SW 1271 (cell line): ENCODE data around the gene IRAK4.
A peak's percentile ranks its signal among the peaks of the same experiment; 100 is the strongest.
"Not testable (repeated sequence)": the region's sequence is repeated elsewhere in the genome, so short reads cannot be mapped to it uniquely, and the experiment has no call there.

Experiments used
- DNase-seq, 2 experiments: peaks; one replicate each; lab custom pipeline; 2025; lab: John Stamatoyannopoulos, UW

The IRAK4 gene

DNA sequence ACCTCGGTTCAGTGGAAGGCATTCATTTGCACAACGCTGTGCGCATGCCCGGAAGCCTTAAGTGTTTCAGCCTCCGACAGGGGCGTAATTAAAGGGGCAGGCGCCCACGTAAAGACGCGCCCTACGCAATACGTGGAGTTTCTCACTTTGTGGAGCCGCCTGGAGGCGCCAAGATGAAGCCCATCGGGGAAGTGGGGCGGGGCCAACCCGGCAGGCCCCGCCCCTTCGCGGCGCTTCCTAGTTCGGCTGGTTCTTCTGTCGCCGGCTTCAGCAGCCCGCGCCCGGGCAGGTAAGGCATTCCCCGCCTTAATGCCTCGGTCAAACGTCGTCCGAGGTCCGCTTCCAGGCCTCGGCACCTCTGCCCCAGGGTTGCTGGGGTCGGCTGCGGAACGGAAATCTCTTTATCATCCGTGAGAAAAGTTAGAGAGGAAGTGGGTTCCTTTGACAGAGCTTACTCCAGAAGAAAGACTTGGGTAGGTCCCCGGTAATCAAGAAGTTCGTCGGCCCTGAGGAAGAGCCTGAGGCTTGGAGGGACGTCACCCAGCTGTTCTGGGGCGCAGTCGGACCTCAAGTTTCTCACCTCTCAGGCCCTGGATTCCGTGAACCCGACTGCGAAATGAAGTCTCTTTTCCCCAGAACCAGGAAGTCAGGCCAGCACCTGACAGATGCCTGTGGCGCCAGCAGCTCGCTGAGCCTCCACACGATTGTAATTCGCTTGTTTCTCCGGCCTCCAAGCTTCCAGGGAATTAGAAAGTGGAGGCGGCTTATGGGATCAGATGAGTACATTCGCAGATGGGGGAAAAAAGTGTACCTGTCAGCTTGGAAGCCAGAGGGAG, at the start of gene IRAK4, which contains the start of gene PUS7L:
TSS of gene IRAK4 (plus strand) at position 224 of the 836 bp plus-strand sequence. CDS start 9,161 bp downstream, outside the sequence.
TSS of gene PUS7L (minus strand) at position 63 of the 836 bp plus-strand sequence. CDS start 3,545 bp downstream, outside the sequence.
- DNase-seq = peak; percentile 89 to 94

DNA sequence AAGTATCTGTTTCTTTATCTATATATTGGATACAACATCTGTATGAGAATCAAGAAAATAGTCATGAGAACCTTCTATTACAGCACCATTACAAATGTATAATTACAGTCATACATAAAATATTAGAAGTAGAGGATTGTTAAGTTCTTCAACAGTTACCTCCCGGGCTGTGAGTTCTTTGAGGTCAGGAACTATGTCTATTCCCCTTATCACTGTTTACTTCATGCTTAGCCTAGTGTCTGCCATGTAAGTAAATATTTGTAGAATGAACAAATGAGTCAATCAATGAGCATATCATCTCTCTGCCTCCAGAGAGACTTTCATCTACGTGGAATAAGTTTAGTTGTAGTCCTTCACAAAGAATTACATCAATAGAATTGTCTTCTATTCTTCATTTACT, 47.4 kb upstream of the IRAK4 start:
- no peak for DNase-seq

DNA sequence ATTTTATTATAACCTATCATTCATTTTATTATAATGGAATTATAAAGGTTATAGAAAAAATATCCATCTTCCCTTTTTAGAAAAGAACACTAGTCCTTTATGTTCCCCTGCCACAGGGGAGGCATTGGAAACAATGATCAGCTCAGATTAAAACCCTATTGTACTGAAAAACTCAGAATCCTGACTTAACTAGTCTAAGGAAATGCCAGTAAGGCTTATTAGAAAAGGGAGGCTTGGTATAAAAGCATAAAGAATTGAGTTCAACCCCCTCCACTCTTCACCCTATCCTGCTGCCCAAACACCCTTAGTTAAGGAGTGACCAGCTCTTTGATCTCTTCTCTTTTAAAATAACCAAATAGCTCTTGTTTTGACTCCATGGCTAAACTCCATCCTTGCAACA, 36.1 kb upstream of the IRAK4 start:
- no peak for DNase-seq

- DNase-seq = no peak
Observed at GRCh38 chr12:43723134-43723533, 35.6 kb upstream of the IRAK4 start.

DNA sequence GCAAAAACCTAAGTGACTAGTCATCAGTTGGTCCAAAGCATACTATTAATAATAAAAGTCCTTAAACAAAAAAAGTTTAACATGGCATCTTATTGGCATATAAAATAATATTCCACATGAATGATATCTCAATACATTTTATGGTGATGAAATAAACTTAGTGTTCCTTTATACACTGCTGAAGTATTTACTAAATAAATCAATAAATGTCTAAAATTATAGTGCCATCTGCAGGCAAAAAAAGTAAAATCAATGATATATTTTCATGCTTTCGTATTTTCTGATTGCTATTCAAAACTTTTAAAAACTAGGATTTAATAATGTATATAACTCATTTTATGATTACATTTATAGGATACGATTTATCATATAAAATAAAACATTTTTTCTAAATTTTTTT, 30.6 kb upstream of the IRAK4 start:
- DNase-seq = peak in 1 of 2 experiments; percentile 13

- DNase-seq = no peak
Observed at GRCh38 chr12:43728698-43729097, 30.1 kb upstream of the IRAK4 start.

- DNase-seq = no peak
Observed at GRCh38 chr12:43730283-43730682, 28.5 kb upstream of the IRAK4 start.

DNA sequence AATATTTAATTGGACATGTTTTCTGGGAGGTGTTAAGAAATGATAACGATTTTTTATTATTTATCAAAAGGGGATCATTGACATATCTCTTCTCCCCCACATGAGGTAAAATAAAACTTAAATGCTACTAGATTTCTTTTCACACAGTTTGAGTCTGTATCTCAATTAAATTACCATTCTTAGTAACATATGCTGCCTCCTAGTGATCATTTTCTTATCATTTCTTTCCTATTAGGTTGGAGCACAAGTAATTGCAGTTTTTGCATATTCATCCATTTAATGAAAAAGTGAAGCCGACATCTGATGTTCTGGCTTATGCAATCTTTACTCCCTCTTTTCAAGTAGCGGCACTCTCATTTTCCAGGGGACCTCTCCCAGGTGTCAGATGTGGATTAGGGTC, 25.1 kb upstream of the IRAK4 start:
- no peak for DNase-seq

GRCh38 chr12:43736927-43737440, 21.8 kb upstream of the IRAK4 start:
- no peak for DNase-seq

DNA sequence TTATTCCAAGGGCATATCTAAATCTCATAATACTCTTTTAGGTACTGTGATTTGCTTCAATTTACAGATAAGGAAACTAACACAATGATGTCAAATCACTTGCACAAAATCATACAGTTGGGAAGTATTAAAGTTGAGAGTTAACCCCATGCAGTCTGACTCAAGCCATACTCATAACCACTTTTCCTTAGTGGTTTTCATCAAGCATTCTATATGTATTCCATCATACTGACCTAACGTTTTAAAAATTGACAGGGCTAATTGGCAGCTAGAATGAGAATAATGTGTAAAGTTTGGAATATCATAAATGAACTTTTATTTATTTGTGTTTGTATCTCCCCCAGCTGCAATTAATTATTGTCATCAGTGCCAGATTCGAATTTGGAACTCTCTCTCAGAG, 21.1 kb upstream of the IRAK4 start:
- DNase-seq = no peak

- no peak for DNase-seq
Observed at GRCh38 chr12:43740511-43741100, 18.1 kb upstream of the IRAK4 start.

GRCh38 chr12:43742106-43742505, 16.6 kb upstream of the IRAK4 start:
- DNase-seq = peak; percentile 46 to 56

DNA sequence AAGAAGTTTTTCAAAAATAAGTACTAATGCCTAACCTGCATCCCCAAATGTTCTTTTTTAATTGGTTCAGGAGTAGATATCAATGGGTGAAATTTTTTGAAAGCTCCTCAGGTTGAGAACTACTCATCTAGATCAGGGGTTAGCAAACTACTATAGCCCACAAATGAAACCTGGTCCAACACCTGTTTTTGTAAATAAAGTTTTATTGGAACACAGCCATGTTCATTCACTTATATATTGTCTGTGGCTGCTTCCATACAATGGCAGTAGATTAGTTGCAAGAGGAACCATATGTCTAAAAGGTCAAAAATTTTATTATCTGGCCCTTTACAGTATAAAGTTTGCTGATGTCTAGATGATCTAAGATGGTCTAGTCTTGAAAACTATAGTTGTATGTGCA, 13.9 kb upstream of the IRAK4 start:
- DNase-seq = no peak

GRCh38 chr12:43749016-43749415, 9.7 kb upstream of the IRAK4 start:
- no peak for DNase-seq

- no peak for DNase-seq
Observed at GRCh38 chr12:43750814-43751213, 7.9 kb upstream of the IRAK4 start.

DNA sequence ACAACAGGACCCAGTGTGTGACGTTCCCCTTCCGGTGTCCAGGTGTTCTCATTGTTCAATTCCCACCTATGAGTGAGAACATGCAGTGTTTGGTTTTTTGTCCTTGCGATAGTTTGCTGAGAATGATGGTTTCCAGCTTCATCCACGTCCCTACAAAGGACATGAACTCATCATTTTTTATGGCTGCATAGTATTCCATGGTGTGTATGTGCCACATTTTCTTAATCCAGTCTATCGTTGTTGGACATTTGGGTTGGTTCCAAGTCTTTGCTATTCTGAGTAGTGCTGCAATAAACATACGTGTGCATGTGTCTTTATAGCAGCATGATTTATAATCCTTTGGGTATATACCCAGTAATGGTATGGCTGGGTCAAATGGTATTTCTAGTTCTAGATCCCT, 7.4 kb upstream of the IRAK4 start:
- DNase-seq = not testable (repeated sequence)

- DNase-seq = no peak
Observed at GRCh38 chr12:43754015-43754414, 4.7 kb upstream of the IRAK4 start.

DNA sequence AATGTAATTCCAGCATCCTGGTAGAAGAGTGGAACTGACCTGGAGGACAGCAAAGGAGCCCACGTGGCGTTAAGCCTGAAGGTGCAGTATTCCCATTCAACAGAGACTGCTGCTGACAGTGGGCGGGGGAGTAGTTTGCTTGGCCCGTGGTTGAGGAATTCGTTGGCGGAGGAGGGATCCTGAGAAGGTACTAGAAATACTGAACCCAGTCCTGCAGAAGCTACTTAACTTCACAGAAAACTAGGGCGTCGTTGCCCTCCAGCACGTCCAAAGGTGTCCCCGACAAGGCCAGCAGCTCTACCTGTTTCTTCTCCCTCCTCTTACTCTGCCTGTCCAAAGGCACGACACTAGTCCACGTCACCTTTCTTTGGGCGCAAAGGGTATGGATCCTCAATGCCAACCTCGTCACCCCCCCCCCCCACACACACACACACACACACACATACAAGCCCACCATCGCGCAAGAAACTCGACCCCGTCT, 464 bp upstream of the IRAK4 start:
- DNase-seq = peak in 1 of 2 experiments; percentile 70

GRCh38 chr12:43760396-43760795, 1.6 kb downstream of the IRAK4 start:
- no peak for DNase-seq

- no peak for DNase-seq
Observed at GRCh38 chr12:43761500-43761899, 2.7 kb downstream of the IRAK4 start.

GRCh38 chr12:43762596-43762995, 3.8 kb downstream of the IRAK4 start:
- DNase-seq = no peak

DNA sequence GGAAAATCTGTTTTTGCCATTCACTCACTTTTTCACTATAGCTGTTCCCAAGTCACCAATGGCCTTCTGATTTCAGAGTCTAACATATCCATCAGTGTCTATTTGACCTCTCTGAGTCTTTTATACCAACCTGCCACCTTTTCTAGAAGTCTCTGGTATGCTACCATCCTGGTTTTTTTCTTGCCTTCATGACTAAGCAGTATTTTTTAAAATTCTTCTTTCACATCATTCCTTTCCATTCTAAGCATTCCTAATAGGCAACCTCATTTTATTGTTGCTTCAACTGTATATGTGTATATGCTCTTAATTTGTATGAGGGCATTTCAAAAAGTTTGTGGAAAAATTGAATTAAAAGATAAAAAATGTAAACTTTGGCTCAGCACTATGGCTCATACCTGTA, 5.0 kb downstream of the IRAK4 start:
- DNase-seq = no peak

- DNase-seq = no peak
Observed at GRCh38 chr12:43764528-43764927, 5.8 kb downstream of the IRAK4 start.
